HepG2 (cell line): ENCODE measurements around the gene PPFIA4.

Source experiments
- EZH2 ChIP-seq: conservative IDR thresholded peaks from 2 replicates; pipeline ENCODE4 v1.6.1; 2012; ENCODE audit warnings: mild to moderate bottlenecking, low read depth, low read length, moderate library complexity
- SOX6 ChIP-seq, 2 experiments: fragments of 450-650 bp in 1 of 2; sonication (generic) in 1 of 2; formaldehyde crosslinking in 1 of 2; IDR thresholded peaks; 2 replicates each; pipeline versions ENCODE4 v1.4.0 to v1.6.1; 2017 to 2020; ENCODE audit warnings: antibody characterized with exemption in 1 of 2, mild to moderate bottlenecking in 1 of 2, missing genetic modification reagents in 1 of 2
- ZBTB1 ChIP-seq: sonication (generic); formaldehyde crosslinking; IDR thresholded peaks from 2 replicates; pipeline ENCODE4 v1.4.0; 2020; ENCODE audit warnings: missing genetic modification reagents, borderline replicate concordance
- TF ChIP-seq, protein P1 (sequence below): sonication (generic); formaldehyde crosslinking; IDR thresholded peaks from 2 replicates; pipeline ENCODE4 v1.4.0; 2020; ENCODE audit warnings: missing genetic modification reagents
- TF ChIP-seq, protein P2 (sequence below): sonication (generic); formaldehyde crosslinking; IDR thresholded peaks from 2 replicates; pipeline ENCODE4 v1.5.0; 2020; ENCODE audit warnings: mild to moderate bottlenecking, missing genetic modification reagents, moderate library complexity
- TF ChIP-seq, protein P3 (sequence below): sonication (generic); formaldehyde crosslinking; IDR thresholded peaks from 2 replicates; pipeline ENCODE4 v1.4.0; 2020; ENCODE audit warnings: missing genetic modification reagents
- TF ChIP-seq, protein P4 (sequence below): sonication (generic); formaldehyde crosslinking; IDR thresholded peaks from 2 replicates; pipeline ENCODE4 v1.4.0; 2020; ENCODE audit warnings: missing genetic modification reagents

DNA sequence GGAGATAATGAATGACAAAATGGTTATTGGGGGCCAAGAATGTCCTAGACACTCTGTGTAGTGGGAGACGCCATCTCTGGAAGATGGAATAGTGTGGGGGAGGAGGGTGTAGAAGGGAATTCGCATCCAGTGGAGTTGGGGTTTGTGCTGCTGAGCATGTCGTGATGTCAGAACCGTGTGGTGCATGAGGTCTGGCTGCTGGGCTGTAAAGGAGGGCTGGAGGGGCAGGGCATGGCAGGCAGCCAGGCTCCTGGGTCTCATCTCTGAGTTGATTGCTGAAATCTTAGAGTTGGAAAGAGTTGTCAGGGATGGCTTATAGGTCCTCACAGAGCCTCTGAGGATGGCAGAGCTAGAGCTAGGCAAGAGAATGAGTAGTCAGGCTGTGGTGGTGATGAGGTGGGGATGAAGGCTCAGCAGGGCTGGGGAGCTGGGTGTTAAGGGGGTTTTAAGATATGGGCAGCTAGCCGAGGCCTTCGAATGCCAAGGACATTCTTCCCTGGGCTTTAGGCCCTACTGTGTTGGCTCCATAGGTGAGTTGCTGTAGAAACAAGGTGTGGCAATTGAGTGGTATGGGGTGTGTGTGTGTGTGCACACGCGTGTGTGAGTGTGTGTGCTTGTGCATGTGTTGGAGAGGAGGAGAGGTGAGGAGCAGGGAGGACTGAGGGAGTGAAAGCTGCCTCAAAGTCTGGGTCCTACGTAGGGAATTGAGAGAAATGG, 1.9 kb downstream of the PPFIA4 start:
- TF ChIP-seq, protein P1, sequence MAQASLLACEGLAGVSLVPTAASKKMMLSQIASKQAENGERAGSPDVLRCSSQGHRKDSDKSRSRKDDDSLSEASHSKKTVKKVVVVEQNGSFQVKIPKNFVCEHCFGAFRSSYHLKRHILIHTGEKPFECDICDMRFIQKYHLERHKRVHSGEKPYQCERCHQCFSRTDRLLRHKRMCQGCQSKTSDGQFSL (CRISPR knock-in tag): no peak
- no peak for TF ChIP-seq SOX6 (IDR thresholded peaks at IDR 0.05)
- no peak for TF ChIP-seq SOX6 (CRISPR knock-in tag; IDR thresholded peaks at IDR 0.05)
- TF ChIP-seq EZH2: no peak
- TF ChIP-seq, protein P2, sequence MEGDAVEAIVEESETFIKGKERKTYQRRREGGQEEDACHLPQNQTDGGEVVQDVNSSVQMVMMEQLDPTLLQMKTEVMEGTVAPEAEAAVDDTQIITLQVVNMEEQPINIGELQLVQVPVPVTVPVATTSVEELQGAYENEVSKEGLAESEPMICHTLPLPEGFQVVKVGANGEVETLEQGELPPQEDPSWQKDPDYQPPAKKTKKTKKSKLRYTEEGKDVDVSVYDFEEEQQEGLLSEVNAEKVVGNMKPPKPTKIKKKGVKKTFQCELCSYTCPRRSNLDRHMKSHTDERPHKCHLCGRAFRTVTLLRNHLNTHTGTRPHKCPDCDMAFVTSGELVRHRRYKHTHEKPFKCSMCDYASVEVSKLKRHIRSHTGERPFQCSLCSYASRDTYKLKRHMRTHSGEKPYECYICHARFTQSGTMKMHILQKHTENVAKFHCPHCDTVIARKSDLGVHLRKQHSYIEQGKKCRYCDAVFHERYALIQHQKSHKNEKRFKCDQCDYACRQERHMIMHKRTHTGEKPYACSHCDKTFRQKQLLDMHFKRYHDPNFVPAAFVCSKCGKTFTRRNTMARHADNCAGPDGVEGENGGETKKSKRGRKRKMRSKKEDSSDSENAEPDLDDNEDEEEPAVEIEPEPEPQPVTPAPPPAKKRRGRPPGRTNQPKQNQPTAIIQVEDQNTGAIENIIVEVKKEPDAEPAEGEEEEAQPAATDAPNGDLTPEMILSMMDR (CRISPR knock-in tag): no peak
- TF ChIP-seq, protein P3, sequence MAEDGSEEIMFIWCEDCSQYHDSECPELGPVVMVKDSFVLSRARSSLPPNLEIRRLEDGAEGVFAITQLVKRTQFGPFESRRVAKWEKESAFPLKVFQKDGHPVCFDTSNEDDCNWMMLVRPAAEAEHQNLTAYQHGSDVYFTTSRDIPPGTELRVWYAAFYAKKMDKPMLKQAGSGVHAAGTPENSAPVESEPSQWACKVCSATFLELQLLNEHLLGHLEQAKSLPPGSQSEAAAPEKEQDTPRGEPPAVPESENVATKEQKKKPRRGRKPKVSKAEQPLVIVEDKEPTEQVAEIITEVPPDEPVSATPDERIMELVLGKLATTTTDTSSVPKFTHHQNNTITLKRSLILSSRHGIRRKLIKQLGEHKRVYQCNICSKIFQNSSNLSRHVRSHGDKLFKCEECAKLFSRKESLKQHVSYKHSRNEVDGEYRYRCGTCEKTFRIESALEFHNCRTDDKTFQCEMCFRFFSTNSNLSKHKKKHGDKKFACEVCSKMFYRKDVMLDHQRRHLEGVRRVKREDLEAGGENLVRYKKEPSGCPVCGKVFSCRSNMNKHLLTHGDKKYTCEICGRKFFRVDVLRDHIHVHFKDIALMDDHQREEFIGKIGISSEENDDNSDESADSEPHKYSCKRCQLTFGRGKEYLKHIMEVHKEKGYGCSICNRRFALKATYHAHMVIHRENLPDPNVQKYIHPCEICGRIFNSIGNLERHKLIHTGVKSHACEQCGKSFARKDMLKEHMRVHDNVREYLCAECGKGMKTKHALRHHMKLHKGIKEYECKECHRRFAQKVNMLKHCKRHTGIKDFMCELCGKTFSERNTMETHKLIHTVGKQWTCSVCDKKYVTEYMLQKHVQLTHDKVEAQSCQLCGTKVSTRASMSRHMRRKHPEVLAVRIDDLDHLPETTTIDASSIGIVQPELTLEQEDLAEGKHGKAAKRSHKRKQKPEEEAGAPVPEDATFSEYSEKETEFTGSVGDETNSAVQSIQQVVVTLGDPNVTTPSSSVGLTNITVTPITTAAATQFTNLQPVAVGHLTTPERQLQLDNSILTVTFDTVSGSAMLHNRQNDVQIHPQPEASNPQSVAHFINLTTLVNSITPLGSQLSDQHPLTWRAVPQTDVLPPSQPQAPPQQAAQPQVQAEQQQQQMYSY: no peak
- TF ChIP-seq, protein P4, sequence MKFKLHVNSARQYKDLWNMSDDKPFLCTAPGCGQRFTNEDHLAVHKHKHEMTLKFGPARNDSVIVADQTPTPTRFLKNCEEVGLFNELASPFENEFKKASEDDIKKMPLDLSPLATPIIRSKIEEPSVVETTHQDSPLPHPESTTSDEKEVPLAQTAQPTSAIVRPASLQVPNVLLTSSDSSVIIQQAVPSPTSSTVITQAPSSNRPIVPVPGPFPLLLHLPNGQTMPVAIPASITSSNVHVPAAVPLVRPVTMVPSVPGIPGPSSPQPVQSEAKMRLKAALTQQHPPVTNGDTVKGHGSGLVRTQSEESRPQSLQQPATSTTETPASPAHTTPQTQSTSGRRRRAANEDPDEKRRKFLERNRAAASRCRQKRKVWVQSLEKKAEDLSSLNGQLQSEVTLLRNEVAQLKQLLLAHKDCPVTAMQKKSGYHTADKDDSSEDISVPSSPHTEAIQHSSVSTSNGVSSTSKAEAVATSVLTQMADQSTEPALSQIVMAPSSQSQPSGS: no peak
- TF ChIP-seq ZBTB1 (CRISPR knock-in tag): no peak
